WTC11 (cell line): Measurements from ENCODE around the gene RUNX1. TPM values are rescaled to one million over a fixed set of nuclear protein-coding genes. Genes with fewer than 3 reads are reported as not detected.

Source experiments
- ATAC-seq: fragments of 200-7000 bp; cut with Tn5 transposase; 2 replicates; pipeline ENCODE4 v1.10.0; 2021; ENCODE audit warnings: mild to moderate bottlenecking, moderate library complexity
- CTCF ChIA-PET: fragments of 300-600 bp; sonication (Branson Sonifier 250); formaldehyde crosslinking; loops from one replicate; lab custom pipeline; 2021; ENCODE audit warnings: antibody characterized with exemption; lab: Charles Lee
- POLR2A ChIA-PET: fragments of 350-600 bp; sonication (Branson Sonifier 250); formaldehyde crosslinking; loops from one replicate; lab custom pipeline; 2021; ENCODE audit warnings: antibody characterized with exemption; lab: Charles Lee
- DNase-seq: peaks from one replicate; pipeline ENCODE4 v3.0.0; 2021; ENCODE audit warnings: low spot score
- H3K27ac Mint-ChIP-seq: 2 replicates; pipeline ENCODE4 v1.8.0; 2021; ENCODE audit warnings: mixed read lengths
- H3K27me3 Mint-ChIP-seq: 2 replicates; pipeline ENCODE4 v1.8.0; 2021; ENCODE audit warnings: low read depth, mild to moderate bottlenecking, moderate library complexity, mixed read lengths
- H3K36me3 Mint-ChIP-seq: 2 replicates; pipeline ENCODE4 v1.8.0; 2021; ENCODE audit warnings: mixed read lengths
- H3K4me1 Mint-ChIP-seq: 2 replicates; pipeline ENCODE4 v1.8.0; 2022; ENCODE audit warnings: mixed read lengths
- H3K4me3 Mint-ChIP-seq: 2 replicates; pipeline ENCODE4 v1.8.0; 2021; ENCODE audit warnings: mild to moderate bottlenecking, moderate library complexity, mixed read lengths
- H3K9me3 Mint-ChIP-seq: 2 replicates; pipeline ENCODE4 v1.8.0; 2021; ENCODE audit warnings: mixed read lengths
- ETV6 ChIP-seq: sonication (generic); formaldehyde crosslinking; IDR thresholded peaks from 2 replicates; pipeline ENCODE4 v1.8.1; 2022; ENCODE audit warnings: mild to moderate bottlenecking, missing genetic modification reagents
- GRHL2 ChIP-seq: fragments of 250-450 bp; sonication (Bioruptor Pico); IDR thresholded peaks from 2 replicates; pipeline ENCODE4 v1.8.0; 2022; ENCODE audit warnings: mild to moderate bottlenecking, moderate library complexity; ENCODE audit not compliant: insufficient replicate concordance, severe bottlenecking
- JAZF1 ChIP-seq: fragments of 250-450 bp; sonication (Bioruptor Pico); IDR thresholded peaks from 2 replicates; pipeline ENCODE4 v1.9.0; 2021; ENCODE audit warnings: moderate library complexity, mild to moderate bottlenecking, inconsistent platforms
- NFYB ChIP-seq: sonication (generic); formaldehyde crosslinking; conservative IDR thresholded peaks from 2 replicates; pipeline ENCODE4 v1.8.0; 2022; ENCODE audit warnings: low read depth, missing genetic modification reagents
- NR2C2 ChIP-seq: sonication (generic); formaldehyde crosslinking; IDR thresholded peaks from 2 replicates; pipeline ENCODE4 v1.8.0; 2022; ENCODE audit warnings: mild to moderate bottlenecking, missing genetic modification reagents
- RELA ChIP-seq: sonication (generic); formaldehyde crosslinking; IDR thresholded peaks from 2 replicates; pipeline ENCODE4 v1.8.1; 2022; ENCODE audit warnings: missing genetic modification reagents, mild to moderate bottlenecking, borderline replicate concordance
- RORB ChIP-seq: fragments of 250-450 bp; sonication (Bioruptor Pico); IDR thresholded peaks from 2 replicates; pipeline ENCODE4 v1.9.0; 2021; ENCODE audit warnings: mild to moderate bottlenecking
- SMAD4 ChIP-seq: sonication (generic); formaldehyde crosslinking; IDR thresholded peaks from 2 replicates; pipeline ENCODE4 v1.8.0; 2022; ENCODE audit warnings: mild to moderate bottlenecking, missing genetic modification reagents
- SOX15 ChIP-seq: fragments of 250-450 bp; sonication (Bioruptor Pico); IDR thresholded peaks from 2 replicates; pipeline ENCODE4 v1.9.0; 2021; ENCODE audit warnings: mild to moderate bottlenecking
- ZNF416 ChIP-seq: fragments of 250-450 bp; sonication (Bioruptor Pico); IDR thresholded peaks from 2 replicates; pipeline ENCODE4 v1.9.0; 2021; ENCODE audit warnings: mild to moderate bottlenecking, inconsistent platforms
- total RNA-seq: library from RNA; stranded (reverse); gene quantifications from 3 replicates; pipeline ENCODE4 v1.2.3, GENCODE V29; 2021
- TF ChIP-seq, protein P1 (sequence below): sonication (generic); formaldehyde crosslinking; IDR thresholded peaks from 2 replicates; pipeline ENCODE4 v1.8.0; 2022; ENCODE audit warnings: mild to moderate bottlenecking, missing genetic modification reagents
- TF ChIP-seq, protein P2 (sequence below): sonication (generic); formaldehyde crosslinking; IDR thresholded peaks from 2 replicates; pipeline ENCODE4 v1.8.0; 2023; ENCODE audit warnings: missing genetic modification reagents, mild to moderate bottlenecking, borderline replicate concordance
- TF ChIP-seq, protein P3 (sequence below): sonication (generic); formaldehyde crosslinking; conservative IDR thresholded peaks from 2 replicates; pipeline ENCODE4 v1.8.1; 2023; ENCODE audit warnings: mild to moderate bottlenecking, low read depth, missing genetic modification reagents, moderate library complexity
- TF ChIP-seq, protein P4 (sequence below): sonication (generic); formaldehyde crosslinking; IDR thresholded peaks from 2 replicates; pipeline ENCODE4 v1.8.1; 2023; ENCODE audit warnings: mild to moderate bottlenecking, missing genetic modification reagents
- TF ChIP-seq, protein P5 (sequence below): sonication (generic); formaldehyde crosslinking; IDR thresholded peaks from 2 replicates; pipeline ENCODE4 v1.8.1; 2022; ENCODE audit warnings: low read depth, mild to moderate bottlenecking, moderate library complexity, missing genetic modification reagents, borderline replicate concordance
- TF ChIP-seq, protein P6 (sequence below): sonication (generic); formaldehyde crosslinking; IDR thresholded peaks from 2 replicates; pipeline ENCODE4 v1.8.0; 2022; ENCODE audit warnings: mild to moderate bottlenecking, missing genetic modification reagents

The RUNX1 gene
- total RNA-seq, 1 experiment from 2014 or later = 2.2 TPM

DNA sequence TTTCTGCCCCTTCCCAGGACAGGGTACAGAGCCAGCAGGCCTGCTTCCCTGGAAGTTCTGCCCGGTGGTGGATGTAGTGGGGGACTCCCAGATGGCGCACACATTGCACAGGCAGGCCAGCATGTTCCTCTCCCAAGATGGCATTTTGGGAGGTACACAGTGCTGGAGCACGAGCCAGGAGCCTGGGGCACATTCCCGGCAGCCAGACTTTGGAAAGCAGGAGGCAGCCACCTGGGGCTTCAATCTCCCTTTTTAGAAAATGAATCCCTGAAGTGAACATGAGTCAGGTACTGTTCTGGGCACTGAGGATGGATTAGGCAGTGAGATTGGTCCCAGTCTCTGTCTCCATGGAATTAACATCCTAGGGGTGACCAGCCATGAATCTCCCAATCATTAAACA lies 56.9 kb downstream of the RUNX1 start:
- Mint-ChIP-seq H3K27ac (no peak overlapping the region), H3K9me3 (no peaks in the 10 kb centered on the region), H3K4me1 (peaks cover 10% of the 10 kb centered on the region), H3K4me3 (no peak overlapping the region), H3K27me3 (peaks cover 7% of the 10 kb centered on the region), H3K36me3 (no peaks in the 10 kb centered on the region)
- DNase-seq (no peak), ATAC-seq (no peak)
- TF ChIP-seq NFYB (CRISPR knock-in tag) (no peak), RORB (CRISPR knock-in tag) (no peak), JAZF1 (CRISPR knock-in tag) (no peak), GRHL2 (no peak), RELA (CRISPR knock-in tag) (no peak), SOX15 (CRISPR knock-in tag) (no peak), ETV6 (no peak), ZNF416 (CRISPR knock-in tag) (no peak), NR2C2 (no peak)
- TF ChIP-seq, protein P1, sequence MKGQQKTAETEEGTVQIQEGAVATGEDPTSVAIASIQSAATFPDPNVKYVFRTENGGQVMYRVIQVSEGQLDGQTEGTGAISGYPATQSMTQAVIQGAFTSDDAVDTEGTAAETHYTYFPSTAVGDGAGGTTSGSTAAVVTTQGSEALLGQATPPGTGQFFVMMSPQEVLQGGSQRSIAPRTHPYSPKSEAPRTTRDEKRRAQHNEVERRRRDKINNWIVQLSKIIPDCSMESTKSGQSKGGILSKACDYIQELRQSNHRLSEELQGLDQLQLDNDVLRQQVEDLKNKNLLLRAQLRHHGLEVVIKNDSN = no peak
- TF ChIP-seq, protein P2, sequence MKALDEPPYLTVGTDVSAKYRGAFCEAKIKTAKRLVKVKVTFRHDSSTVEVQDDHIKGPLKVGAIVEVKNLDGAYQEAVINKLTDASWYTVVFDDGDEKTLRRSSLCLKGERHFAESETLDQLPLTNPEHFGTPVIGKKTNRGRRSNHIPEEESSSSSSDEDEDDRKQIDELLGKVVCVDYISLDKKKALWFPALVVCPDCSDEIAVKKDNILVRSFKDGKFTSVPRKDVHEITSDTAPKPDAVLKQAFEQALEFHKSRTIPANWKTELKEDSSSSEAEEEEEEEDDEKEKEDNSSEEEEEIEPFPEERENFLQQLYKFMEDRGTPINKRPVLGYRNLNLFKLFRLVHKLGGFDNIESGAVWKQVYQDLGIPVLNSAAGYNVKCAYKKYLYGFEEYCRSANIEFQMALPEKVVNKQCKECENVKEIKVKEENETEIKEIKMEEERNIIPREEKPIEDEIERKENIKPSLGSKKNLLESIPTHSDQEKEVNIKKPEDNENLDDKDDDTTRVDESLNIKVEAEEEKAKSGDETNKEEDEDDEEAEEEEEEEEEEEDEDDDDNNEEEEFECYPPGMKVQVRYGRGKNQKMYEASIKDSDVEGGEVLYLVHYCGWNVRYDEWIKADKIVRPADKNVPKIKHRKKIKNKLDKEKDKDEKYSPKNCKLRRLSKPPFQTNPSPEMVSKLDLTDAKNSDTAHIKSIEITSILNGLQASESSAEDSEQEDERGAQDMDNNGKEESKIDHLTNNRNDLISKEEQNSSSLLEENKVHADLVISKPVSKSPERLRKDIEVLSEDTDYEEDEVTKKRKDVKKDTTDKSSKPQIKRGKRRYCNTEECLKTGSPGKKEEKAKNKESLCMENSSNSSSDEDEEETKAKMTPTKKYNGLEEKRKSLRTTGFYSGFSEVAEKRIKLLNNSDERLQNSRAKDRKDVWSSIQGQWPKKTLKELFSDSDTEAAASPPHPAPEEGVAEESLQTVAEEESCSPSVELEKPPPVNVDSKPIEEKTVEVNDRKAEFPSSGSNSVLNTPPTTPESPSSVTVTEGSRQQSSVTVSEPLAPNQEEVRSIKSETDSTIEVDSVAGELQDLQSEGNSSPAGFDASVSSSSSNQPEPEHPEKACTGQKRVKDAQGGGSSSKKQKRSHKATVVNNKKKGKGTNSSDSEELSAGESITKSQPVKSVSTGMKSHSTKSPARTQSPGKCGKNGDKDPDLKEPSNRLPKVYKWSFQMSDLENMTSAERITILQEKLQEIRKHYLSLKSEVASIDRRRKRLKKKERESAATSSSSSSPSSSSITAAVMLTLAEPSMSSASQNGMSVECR (CRISPR knock-in tag) = no peak
- TF ChIP-seq, protein P3, sequence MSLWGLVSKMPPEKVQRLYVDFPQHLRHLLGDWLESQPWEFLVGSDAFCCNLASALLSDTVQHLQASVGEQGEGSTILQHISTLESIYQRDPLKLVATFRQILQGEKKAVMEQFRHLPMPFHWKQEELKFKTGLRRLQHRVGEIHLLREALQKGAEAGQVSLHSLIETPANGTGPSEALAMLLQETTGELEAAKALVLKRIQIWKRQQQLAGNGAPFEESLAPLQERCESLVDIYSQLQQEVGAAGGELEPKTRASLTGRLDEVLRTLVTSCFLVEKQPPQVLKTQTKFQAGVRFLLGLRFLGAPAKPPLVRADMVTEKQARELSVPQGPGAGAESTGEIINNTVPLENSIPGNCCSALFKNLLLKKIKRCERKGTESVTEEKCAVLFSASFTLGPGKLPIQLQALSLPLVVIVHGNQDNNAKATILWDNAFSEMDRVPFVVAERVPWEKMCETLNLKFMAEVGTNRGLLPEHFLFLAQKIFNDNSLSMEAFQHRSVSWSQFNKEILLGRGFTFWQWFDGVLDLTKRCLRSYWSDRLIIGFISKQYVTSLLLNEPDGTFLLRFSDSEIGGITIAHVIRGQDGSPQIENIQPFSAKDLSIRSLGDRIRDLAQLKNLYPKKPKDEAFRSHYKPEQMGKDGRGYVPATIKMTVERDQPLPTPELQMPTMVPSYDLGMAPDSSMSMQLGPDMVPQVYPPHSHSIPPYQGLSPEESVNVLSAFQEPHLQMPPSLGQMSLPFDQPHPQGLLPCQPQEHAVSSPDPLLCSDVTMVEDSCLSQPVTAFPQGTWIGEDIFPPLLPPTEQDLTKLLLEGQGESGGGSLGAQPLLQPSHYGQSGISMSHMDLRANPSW = no peak
- CTCF ChIA-PET = no interaction called here
- POLR2A ChIA-PET = no interaction called here

DNA sequence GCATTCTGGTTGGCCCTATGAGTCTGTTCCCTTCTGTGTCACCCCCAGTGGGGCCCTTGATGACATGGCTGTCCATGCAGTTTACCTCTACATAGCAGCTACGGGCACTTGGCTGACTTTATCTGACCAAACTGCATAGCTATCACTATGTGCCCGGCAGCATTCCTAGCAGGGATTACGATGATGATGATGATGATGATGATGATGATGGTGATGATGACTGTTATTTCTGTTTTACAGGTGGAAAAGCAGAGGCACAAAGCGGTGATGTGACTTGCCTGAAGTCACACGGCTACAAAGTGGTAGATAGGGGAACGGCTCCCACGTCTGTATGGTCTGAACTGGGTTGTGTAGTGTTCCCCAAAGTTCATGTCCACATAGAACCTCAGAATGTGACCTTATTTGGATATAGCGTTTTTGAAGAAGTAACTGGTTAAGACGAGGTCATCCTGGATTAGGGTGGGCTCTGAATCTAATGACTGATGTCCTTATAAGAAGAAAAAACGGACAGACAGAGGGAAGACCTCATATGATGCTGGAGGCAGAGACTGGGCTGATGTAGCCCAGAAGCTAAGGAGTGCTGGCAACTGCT lies 57.6 kb downstream of the RUNX1 start:
- H3K36me3 Mint-ChIP-seq = no peaks in the 10 kb centered on the region
- peaks cover 13% of the 10 kb centered on the region for H3K4me1 Mint-ChIP-seq
- no peak overlapping the region for H3K27ac Mint-ChIP-seq

More for the DNA sequence above, 57.6 kb downstream of the RUNX1 start:
- TF ChIP-seq, protein P4, sequence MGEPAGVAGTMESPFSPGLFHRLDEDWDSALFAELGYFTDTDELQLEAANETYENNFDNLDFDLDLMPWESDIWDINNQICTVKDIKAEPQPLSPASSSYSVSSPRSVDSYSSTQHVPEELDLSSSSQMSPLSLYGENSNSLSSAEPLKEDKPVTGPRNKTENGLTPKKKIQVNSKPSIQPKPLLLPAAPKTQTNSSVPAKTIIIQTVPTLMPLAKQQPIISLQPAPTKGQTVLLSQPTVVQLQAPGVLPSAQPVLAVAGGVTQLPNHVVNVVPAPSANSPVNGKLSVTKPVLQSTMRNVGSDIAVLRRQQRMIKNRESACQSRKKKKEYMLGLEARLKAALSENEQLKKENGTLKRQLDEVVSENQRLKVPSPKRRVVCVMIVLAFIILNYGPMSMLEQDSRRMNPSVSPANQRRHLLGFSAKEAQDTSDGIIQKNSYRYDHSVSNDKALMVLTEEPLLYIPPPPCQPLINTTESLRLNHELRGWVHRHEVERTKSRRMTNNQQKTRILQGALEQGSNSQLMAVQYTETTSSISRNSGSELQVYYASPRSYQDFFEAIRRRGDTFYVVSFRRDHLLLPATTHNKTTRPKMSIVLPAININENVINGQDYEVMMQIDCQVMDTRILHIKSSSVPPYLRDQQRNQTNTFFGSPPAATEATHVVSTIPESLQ (CRISPR knock-in tag) = no peak
- no peak for TF ChIP-seq SMAD4 (CRISPR knock-in tag)
- TF ChIP-seq, protein P5, sequence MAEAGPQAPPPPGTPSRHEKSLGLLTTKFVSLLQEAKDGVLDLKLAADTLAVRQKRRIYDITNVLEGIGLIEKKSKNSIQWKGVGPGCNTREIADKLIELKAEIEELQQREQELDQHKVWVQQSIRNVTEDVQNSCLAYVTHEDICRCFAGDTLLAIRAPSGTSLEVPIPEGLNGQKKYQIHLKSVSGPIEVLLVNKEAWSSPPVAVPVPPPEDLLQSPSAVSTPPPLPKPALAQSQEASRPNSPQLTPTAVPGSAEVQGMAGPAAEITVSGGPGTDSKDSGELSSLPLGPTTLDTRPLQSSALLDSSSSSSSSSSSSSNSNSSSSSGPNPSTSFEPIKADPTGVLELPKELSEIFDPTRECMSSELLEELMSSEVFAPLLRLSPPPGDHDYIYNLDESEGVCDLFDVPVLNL (CRISPR knock-in tag) = no peak
- TF ChIP-seq, protein P6, sequence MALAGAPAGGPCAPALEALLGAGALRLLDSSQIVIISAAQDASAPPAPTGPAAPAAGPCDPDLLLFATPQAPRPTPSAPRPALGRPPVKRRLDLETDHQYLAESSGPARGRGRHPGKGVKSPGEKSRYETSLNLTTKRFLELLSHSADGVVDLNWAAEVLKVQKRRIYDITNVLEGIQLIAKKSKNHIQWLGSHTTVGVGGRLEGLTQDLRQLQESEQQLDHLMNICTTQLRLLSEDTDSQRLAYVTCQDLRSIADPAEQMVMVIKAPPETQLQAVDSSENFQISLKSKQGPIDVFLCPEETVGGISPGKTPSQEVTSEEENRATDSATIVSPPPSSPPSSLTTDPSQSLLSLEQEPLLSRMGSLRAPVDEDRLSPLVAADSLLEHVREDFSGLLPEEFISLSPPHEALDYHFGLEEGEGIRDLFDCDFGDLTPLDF = no peak
- DNase-seq = no peak
- H3K9me3 Mint-ChIP-seq = no peaks in the 10 kb centered on the region
- peaks cover 8% of the 10 kb centered on the region for H3K27me3 Mint-ChIP-seq
- H3K4me3 Mint-ChIP-seq = no peak overlapping the region
- ChIA-PET CTCF (no interaction called here), POLR2A (no interaction called here)
- no peak for ATAC-seq
